ENCODE results near the gene STXBP2. TPM values are rescaled to one million over a fixed set of nuclear protein-coding genes. Genes with fewer than 3 reads are reported as not detected.

Gene STXBP2
- polyA plus RNA-seq, 3 donors: 60.0 to 69.0 (median 61.0) TPM

- no peak for DNase-seq (ENCODE audit: low read depth in 3 of 3, low spot score in 2 of 3)
Observed at GRCh38 chr19:7648265-7649014, 11.5 kb downstream of the STXBP2 start.

- no peak for DNase-seq (ENCODE audit: low read depth in 3 of 3, low spot score in 2 of 3)
Observed at GRCh38 chr19:7650148-7650547, 13.2 kb downstream of the STXBP2 start.

- peak; percentile 60 to 78 (median 75) for DNase-seq (ENCODE audit: low read depth in 3 of 3, low spot score in 2 of 3)
Observed at GRCh38 chr19:7652061-7652641, 15.2 kb downstream of the STXBP2 start.

GRCh38 chr19:7654401-7654800 lies 17.5 kb downstream of the STXBP2 start:
- DNase-seq (ENCODE audit: low read depth in 3 of 3, low spot score in 2 of 3): no peak

GRCh38 chr19:7655581-7655980 lies 18.7 kb downstream of the STXBP2 start:
- no peak for DNase-seq (ENCODE audit: low read depth in 3 of 3, low spot score in 2 of 3)

GRCh38 chr19:7657131-7657751 lies 20.3 kb downstream of the STXBP2 start:
- no peak for DNase-seq (ENCODE audit: low read depth in 3 of 3, low spot score in 2 of 3)

GRCh38 chr19:7658219-7658686 lies 21.3 kb downstream of the STXBP2 start:
- DNase-seq (ENCODE audit: low read depth in 3 of 3, low spot score in 2 of 3): no peak

GRCh38 chr19:7661744-7662538 lies 25.0 kb downstream of the STXBP2 start:
- DNase-seq (ENCODE audit: low read depth in 3 of 3, low spot score in 2 of 3): no peak

- no peak for DNase-seq (ENCODE audit: low read depth in 3 of 3, low spot score in 2 of 3)
Observed at GRCh38 chr19:7662657-7663056, 25.7 kb downstream of the STXBP2 start.

- no peak for DNase-seq (ENCODE audit: low read depth in 3 of 3, low spot score in 2 of 3)
Observed at GRCh38 chr19:7663706-7664105, 26.8 kb downstream of the STXBP2 start.

- DNase-seq (ENCODE audit: low read depth in 3 of 3, low spot score in 2 of 3): no peak
Observed at GRCh38 chr19:7665076-7665475, 28.2 kb downstream of the STXBP2 start.

GRCh38 chr19:7668842-7669241 lies 31.9 kb downstream of the STXBP2 start, which contains the start of gene RETN:
RETN (plus strand) TSS chr19:7669049; CDS start chr19:7669327, 278 bp downstream.
- DNase-seq (ENCODE audit: low read depth in 3 of 3, low spot score in 2 of 3): no peak

- DNase-seq (ENCODE audit: low read depth in 3 of 3, low spot score in 2 of 3): no peak
Observed at GRCh38 chr19:7669641-7670040, 32.7 kb downstream of the STXBP2 start.

GRCh38 chr19:7670150-7670783 lies 33.4 kb downstream of the STXBP2 start:
- DNase-seq (ENCODE audit: low read depth in 3 of 3, low spot score in 2 of 3): no peak

GRCh38 chr19:7670790-7671189 lies 33.9 kb downstream of the STXBP2 start:
- DNase-seq (ENCODE audit: low read depth in 3 of 3, low spot score in 2 of 3): no peak

- DNase-seq (ENCODE audit: low read depth in 3 of 3, low spot score in 2 of 3): no peak
Observed at GRCh38 chr19:7672522-7672921, 35.6 kb downstream of the STXBP2 start.

- no peak for DNase-seq (ENCODE audit: low read depth in 3 of 3, low spot score in 2 of 3)
Observed at GRCh38 chr19:7674010-7675005, 37.4 kb downstream of the STXBP2 start.

- DNase-seq (ENCODE audit: low read depth in 3 of 3, low spot score in 2 of 3): no peak
Observed at GRCh38 chr19:7676376-7676775, 39.5 kb downstream of the STXBP2 start.

GRCh38 chr19:7676854-7677253 lies 39.9 kb downstream of the STXBP2 start, which contains the start of gene MCEMP1:
MCEMP1 (plus strand) TSS chr19:7677090; CDS start chr19:7677121, 31 bp downstream.
- no peak for DNase-seq (ENCODE audit: low read depth in 3 of 3, low spot score in 2 of 3)

All from right renal cortex interstitium (tissue), 3 donors.